B cell (primary cell): ENCODE data around the gene P3H4. TPM values are rescaled to one million over a fixed set of nuclear protein-coding genes. Genes with fewer than 3 reads are reported as not detected.
"Not testable (repeated sequence)": the region's sequence is repeated elsewhere in the genome, so short reads cannot be mapped to it uniquely, and the experiment has no call there.

ENCODE experiments used
- ATAC-seq: fragments of 200-7000 bp; cut with Tn5 transposase; one replicate; pipeline ENCODE4 v1.10.0; 2021; ENCODE audit warnings: low read depth, mild to moderate bottlenecking, moderate number of reproducible peaks, moderate library complexity
- CTCF ChIA-PET: fragments of 350-600 bp; sonication (Branson Sonifier 250); formaldehyde crosslinking; loops from one replicate; lab custom pipeline; 2021; ENCODE audit warnings: antibody characterized with exemption, inconsistent platforms; lab: Charles Lee
- POLR2A ChIA-PET: fragments of 350-600 bp; sonication (Branson Sonifier 250); formaldehyde crosslinking; loops from one replicate; lab custom pipeline; 2021; ENCODE audit warnings: antibody characterized with exemption; lab: Charles Lee
- DNase-seq: peaks from one replicate; pipeline ENCODE4 v3.0.0; 2013
- H2AFZ ChIP-seq: 2 replicates; pipeline ENCODE4 v1.6.1; 2012; ENCODE audit warnings: mild to moderate bottlenecking, low read depth, low read length; ENCODE audit not compliant: insufficient read depth, poor library complexity, severe bottlenecking
- H3K27ac ChIP-seq, 2 donors: 1 replicate in 1 of 2; 2 replicates in 1 of 2; pipeline ENCODE4 v1.5.1; 2012 to 2013; ENCODE audit warnings: low read length in 2 of 2, mild to moderate bottlenecking in 2 of 2, moderate library complexity in 1 of 2
- H3K27me3 ChIP-seq, 4 experiments: fragments of 200-600 bp in 1 of 4; sonication (generic) in 1 of 4; replicated peaks in 1 of 4; 1 replicate in 2 of 4; 2 replicates in 2 of 4; pipeline versions ENCODE4 v1.6.1 to v1.7.0; 2013 to 2016; ENCODE audit warnings: low read length in 3 of 4, mild to moderate bottlenecking in 2 of 4, mixed read lengths in 1 of 4, moderate library complexity in 1 of 4; ENCODE audit not compliant: insufficient read depth in 4 of 4, control insufficient read depth in 3 of 4; ENCODE audit errors: control extremely low read depth in 1 of 4
- H3K36me3 ChIP-seq, 2 experiments: replicated peaks in 1 of 2; 1 replicate in 1 of 2; 2 replicates in 1 of 2; pipeline versions ENCODE4 v1.6.1 to v1.7.1; 2013; ENCODE audit warnings: low read length in 1 of 2; ENCODE audit not compliant: insufficient read depth in 2 of 2, control insufficient read depth in 1 of 2; ENCODE audit errors: control extremely low read depth in 1 of 2, extremely low read depth in 1 of 2
- H3K4me1 ChIP-seq, 2 donors: fragments of 200-600 bp in 1 of 2; sonication (generic) in 1 of 2; 1 replicate in 1 of 2; 2 replicates in 1 of 2; pipeline versions ENCODE4 v1.5.1 to v1.6.1; 2013 to 2017; ENCODE audit warnings: low read length in 2 of 2; ENCODE audit not compliant: control insufficient read depth in 2 of 2, insufficient read depth in 2 of 2
- H3K4me2 ChIP-seq: replicated peaks from 2 replicates; pipeline ENCODE3; 2012; ENCODE audit warnings: mild to moderate bottlenecking, low read depth, low read length; ENCODE audit not compliant: poor library complexity, severe bottlenecking
- H3K4me3 ChIP-seq, 5 experiments: fragments of 200-600 bp in 1 of 5; sonication (generic) in 1 of 5; 1 replicate in 3 of 5; 2 replicates in 2 of 5; pipeline versions ENCODE4 v1.5.1 to v1.7.0; 2011 to 2016; ENCODE audit warnings: low read length in 4 of 5, mild to moderate bottlenecking in 4 of 5, low read depth in 2 of 5, control low read depth in 1 of 5, moderate library complexity in 1 of 5; ENCODE audit not compliant: insufficient read depth in 1 of 5; ENCODE audit errors: control extremely low read depth in 1 of 5, extremely low read depth in 1 of 5
- H3K79me2 ChIP-seq: fragments of 200-600 bp; sonication (generic); one replicate; pipeline ENCODE4 v1.6.0; 2016; ENCODE audit warnings: low read length; ENCODE audit not compliant: control insufficient read depth, insufficient read depth
- H3K9ac ChIP-seq: fragments of 200-600 bp; sonication (generic); 2 replicates; pipeline ENCODE4 v1.6.1; 2017; ENCODE audit warnings: mild to moderate bottlenecking, low read length, moderate library complexity
- H3K9me3 ChIP-seq, 3 donors: one replicate each; pipeline versions ENCODE4 v1.6.1 to v1.7.1; 2013; ENCODE audit warnings: low read length in 2 of 3; ENCODE audit not compliant: control insufficient read depth in 2 of 3, insufficient read depth in 1 of 3; ENCODE audit errors: control extremely low read depth in 1 of 3
- H4K20me1 ChIP-seq: 2 replicates; pipeline ENCODE4 v1.6.0; 2012; ENCODE audit warnings: mild to moderate bottlenecking, low read length; ENCODE audit not compliant: insufficient read depth, control insufficient read depth, poor library complexity, severe bottlenecking
- H3K27ac Mint-ChIP-seq: one replicate; pipeline ENCODE4 v1.8.0; 2021; ENCODE audit warnings: mixed read lengths
- H3K27me3 Mint-ChIP-seq: one replicate; pipeline ENCODE4 v1.8.0; 2021; ENCODE audit warnings: mixed read lengths
- H3K4me1 Mint-ChIP-seq: one replicate; pipeline ENCODE4 v1.8.0; 2021; ENCODE audit warnings: mixed read lengths
- H3K4me3 Mint-ChIP-seq: one replicate; pipeline ENCODE4 v1.8.0; 2021; ENCODE audit warnings: mixed read lengths
- H3K9me3 Mint-ChIP-seq: one replicate; pipeline ENCODE4 v1.8.0; 2022; ENCODE audit warnings: mixed read lengths; ENCODE audit not compliant: insufficient read depth
- CTCF ChIP-seq: fragments of 200-600 bp; IDR thresholded peaks from one replicate; pipeline ENCODE4 v1.8.0; 2022; ENCODE audit warnings: antibody characterized with exemption, mild to moderate bottlenecking
- EZH2 ChIP-seq: IDR thresholded peaks from 2 replicates; pipeline ENCODE4 v1.6.1; 2012; ENCODE audit warnings: borderline replicate concordance, low read depth, mild to moderate bottlenecking, moderate library complexity, low read length; ENCODE audit not compliant: insufficient read depth, poor library complexity, severe bottlenecking
- WGBS: methylation state at CpG from one replicate; pipeline ENCODE4 v1.1.5; 2013; ENCODE audit warnings: missing lambda C conversion rate; ENCODE audit not compliant: insufficient coverage; 5-methylcytosine and 5-hydroxymethylcytosine counted together
- intact Hi-C: fragments of 100-400 bp; cut with micrococcal nuclease; formaldehyde crosslinking; loops from one replicate; pipeline ENCODE4 v1.10.0; 2022
- polyA plus RNA-seq: library from polyadenylated mRNA; depleted of rRNA; stranded (reverse); fragments of >200 nt; gene quantifications from 2 replicates; pipeline ENCODE4 v1.2.3, GENCODE V29; 2012
- total RNA-seq, 2 donors: library from RNA; stranded (reverse); fragments of 120-200 nt in 1 of 2; gene quantifications; 1 replicate in 1 of 2; 2 replicates in 1 of 2; pipeline versions ENCODE4 v1.2.3 to v1.2.4, GENCODE V29; 2013 to 2022

The P3H4 gene
- total and polyA plus RNA-seq, 2 donors (not counting 1 experiment from before 2014, with no cell fraction given), result 1.3 to 2.8 TPM

GRCh38 chr17:41776262-41776900, 35.4 kb downstream of the P3H4 start:
- H3K9ac ChIP-seq, H3K4me2 ChIP-seq, H3K9me3 Mint-ChIP-seq, H3K27me3 Mint-ChIP-seq, H3K27me3 ChIP-seq, POLR2A ChIA-PET, H3K4me3 ChIP-seq, H3K27ac ChIP-seq, intact Hi-C loops, H3K27ac Mint-ChIP-seq, H2AFZ ChIP-seq, DNase-seq, ATAC-seq, H3K9me3 ChIP-seq, H3K4me3 Mint-ChIP-seq: not testable (repeated sequence)
- H3K4me1 Mint-ChIP-seq, result peaks cover 21% of the 10 kb centered on the region
- peaks cover 74% of the 10 kb centered on the region for H3K79me2 ChIP-seq
- H3K36me3 ChIP-seq, result peaks cover 0 to 36% of the 10 kb centered on the region in 2 experiments
- peaks cover 42% of the 10 kb centered on the region for H4K20me1 ChIP-seq
- 94% methylated on average over 5 of the region's 14 CpGs for WGBS
- H3K4me1 ChIP-seq, result peaks cover 7 to 62% of the 10 kb centered on the region in 2 donors
- CTCF ChIA-PET, result interaction anchor here (1.2 to 2.2 kb wide), 2 partner anchors 10 to 25 kb away, joined by 5 to 9 read pairs; partner anchors contain the start of gene JUP

DNA sequence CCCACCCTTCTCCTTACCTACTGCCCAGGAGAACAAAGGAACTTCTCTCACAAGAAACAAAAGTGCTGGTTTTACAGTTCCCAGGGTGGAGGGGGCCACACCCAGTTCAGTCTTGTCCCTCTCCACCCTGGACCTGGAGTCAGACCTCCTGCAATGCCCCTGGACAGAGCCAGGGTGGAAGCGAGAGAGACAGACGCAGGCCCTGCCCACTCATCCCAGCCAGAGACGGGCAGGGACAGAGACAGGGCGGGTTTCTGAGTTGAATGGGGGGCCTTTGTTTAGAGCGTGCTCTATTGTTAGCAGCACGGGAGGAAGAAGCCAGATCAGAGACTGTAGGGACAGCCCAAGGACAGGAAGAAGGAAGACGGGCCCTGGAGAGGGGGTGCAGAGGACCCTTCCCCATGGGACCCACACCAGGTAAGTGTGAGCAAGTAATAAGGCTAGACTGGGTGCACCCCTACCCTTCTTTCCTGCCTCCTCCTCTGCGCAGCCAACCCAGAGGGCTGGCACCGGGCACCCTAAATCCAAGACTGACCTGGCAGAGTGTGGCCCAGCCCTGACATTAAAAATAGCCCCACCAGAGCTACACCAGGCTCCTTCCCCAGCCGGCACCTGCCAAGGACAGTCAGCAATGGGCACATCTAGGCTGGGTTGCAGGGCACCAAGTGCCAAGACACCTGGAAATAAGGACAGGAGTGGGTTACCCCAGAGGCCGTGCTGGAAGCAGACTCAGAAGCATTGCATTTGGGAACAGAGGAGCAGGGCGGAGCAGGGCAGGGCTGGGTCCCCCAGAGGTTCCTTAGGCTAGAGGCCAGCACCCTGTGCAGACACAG, 36.1 kb downstream of the P3H4 start:
- Histone ChIP-seq H3K79me2 (peaks cover 71% of the 10 kb centered on the region), H3K4me1 (peaks cover 7 to 61% of the 10 kb centered on the region in 2 donors), H3K27ac (no peak overlapping the region), H3K4me2 (no peak overlapping the region), H2AFZ (no peak overlapping the region), H3K9me3 (no peaks in the 10 kb centered on the region), H3K9ac (no peak overlapping the region), H3K36me3 (peaks cover 0 to 42% of the 10 kb centered on the region in 2 experiments), H4K20me1 (peaks cover 41% of the 10 kb centered on the region), H3K27me3 (no peaks in the 10 kb centered on the region), H3K4me3 (no peak overlapping the region)
- no peak overlapping the region for H3K27ac Mint-ChIP-seq
- no peak for TF ChIP-seq CTCF
- no peak for TF ChIP-seq EZH2
- H3K4me1 Mint-ChIP-seq, result peaks cover 23% of the 10 kb centered on the region
- ChIA-PET POLR2A (no interaction called here), CTCF (no interaction called here)
- DNase-seq (no peak), ATAC-seq (no peak)
- H3K4me3 Mint-ChIP-seq, result no peak overlapping the region
- WGBS, result 84% methylated on average over 12 of the region's 12 CpGs
- intact Hi-C loops, result no loop called here
- no peaks in the 10 kb centered on the region for H3K27me3 Mint-ChIP-seq
- no peaks in the 10 kb centered on the region for H3K9me3 Mint-ChIP-seq
